Stimulated activated CD4-positive, alpha-beta T cell treated with anti-CD3 and anti-CD28 coated beads, Interleukin-2, amount 100 ng/mL, for 48 hours (primary cell): ENCODE results near the gene STPG3.
A peak's percentile ranks its signal among the peaks of the same experiment; 100 is the strongest.

ENCODE experiments used
- DNase-seq, 2 donors: peaks; one replicate each; pipeline ENCODE4 v3.0.0-alpha.2; 2020

The STPG3 gene

GRCh38 chr9:137222190-137223077 lies 28.7 kb upstream of the STPG3 start, which contains the start of gene RNF208:
TSS of gene RNF208 (minus strand) at chr9:137222240. CDS start at chr9:137221212, 1,028 bp downstream.
- no peak for DNase-seq

- DNase-seq = peak; percentile 98
Measured at GRCh38 chr9:137223078-137223970, 27.8 kb upstream of the STPG3 start.

- no peak for DNase-seq
Measured at GRCh38 chr9:137224830-137225694, 26.0 kb upstream of the STPG3 start, which contains the start of gene CYSRT1. TSS of gene CYSRT1 (plus strand) at chr9:137225174. CDS start at chr9:137225622, 448 bp downstream.

- DNase-seq = no peak
Measured at GRCh38 chr9:137225699-137226331, 25.3 kb upstream of the STPG3 start.

GRCh38 chr9:137226338-137227053 lies 24.6 kb upstream of the STPG3 start:
- no peak for DNase-seq

GRCh38 chr9:137227054-137227852 lies 23.8 kb upstream of the STPG3 start, which contains the start of gene RNF224:
TSS of gene RNF224 (plus strand) at chr9:137227502. CDS start at chr9:137228336, 834 bp downstream.
- peak; percentile 75 to 84 for DNase-seq

GRCh38 chr9:137227853-137228505 lies 23.1 kb upstream of the STPG3 start:
- DNase-seq = no peak

- DNase-seq = no peak
Measured at GRCh38 chr9:137228506-137228967, 22.5 kb upstream of the STPG3 start.

GRCh38 chr9:137228968-137229896 lies 21.9 kb upstream of the STPG3 start:
- no peak for DNase-seq

GRCh38 chr9:137229903-137230704 lies 21.0 kb upstream of the STPG3 start:
- no peak for DNase-seq

- DNase-seq = no peak
Measured at GRCh38 chr9:137230705-137231371, 20.2 kb upstream of the STPG3 start, which contains the start of gene SLC34A3. TSS of gene SLC34A3 (plus strand) at chr9:137230901. CDS start at chr9:137231703, 802 bp downstream.

- DNase-seq = no peak
Measured at GRCh38 chr9:137231372-137232039, 19.6 kb upstream of the STPG3 start.

GRCh38 chr9:137232101-137232500 lies 19.0 kb upstream of the STPG3 start:
- DNase-seq = no peak

- no peak for DNase-seq
Measured at GRCh38 chr9:137232510-137232909, 18.6 kb upstream of the STPG3 start.

GRCh38 chr9:137233143-137233980 lies 17.7 kb upstream of the STPG3 start:
- DNase-seq = no peak
